Rectal smooth muscle tissue (tissue), 1 donor: Measurements from ENCODE around the gene ST3GAL5.
"Not testable (repeated sequence)": the region's sequence is repeated elsewhere in the genome, so short reads cannot be mapped to it uniquely, and the experiment has no call there.

Experiments used
- H3K27ac ChIP-seq: one replicate; pipeline ENCODE4 v1.7.0; 2013; ENCODE audit warnings: low read depth, low read length, inconsistent platforms
- H3K27me3 ChIP-seq: one replicate; pipeline ENCODE4 v1.7.0; 2013; ENCODE audit warnings: low read length; ENCODE audit not compliant: control insufficient read depth, insufficient read depth
- H3K36me3 ChIP-seq: one replicate; pipeline ENCODE4 v1.7.0; 2013; ENCODE audit warnings: low read length; ENCODE audit not compliant: control insufficient read depth, insufficient read depth
- H3K4me1 ChIP-seq: one replicate; pipeline ENCODE4 v1.7.0; 2013; ENCODE audit warnings: low read length; ENCODE audit not compliant: control insufficient read depth, insufficient read depth
- H3K4me3 ChIP-seq: one replicate; pipeline ENCODE4 v1.7.0; 2013; ENCODE audit warnings: low read length
- H3K9ac ChIP-seq: one replicate; pipeline ENCODE4 v1.7.0; 2013; ENCODE audit warnings: low read length

The ST3GAL5 gene

DNA sequence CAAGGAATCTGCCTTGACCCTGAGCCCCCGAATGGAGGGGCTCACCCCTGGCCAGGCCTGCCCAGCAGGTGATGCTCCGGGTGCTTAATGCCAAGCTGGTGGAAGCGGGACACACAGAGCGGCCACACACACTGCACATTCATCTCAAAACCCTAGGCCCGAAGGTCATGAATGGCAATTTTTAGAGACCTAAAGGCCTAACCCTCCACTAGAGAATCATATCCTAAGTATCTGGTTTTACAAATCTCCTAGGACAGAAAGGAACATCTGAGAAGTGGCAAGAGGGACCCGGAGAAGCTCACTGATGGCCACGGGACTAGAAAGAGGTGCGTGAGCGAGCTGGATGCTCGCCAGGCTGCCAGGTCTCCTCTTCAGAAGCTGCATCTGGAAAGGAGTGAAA, 38.3 kb downstream of the ST3GAL5 start:
- H3K27ac ChIP-seq, result no peak overlapping the region
- H3K9ac ChIP-seq, result no peak overlapping the region
- peaks cover 5% of the 10 kb centered on the region for H3K4me1 ChIP-seq
- no peak overlapping the region for H3K4me3 ChIP-seq
- H3K36me3 ChIP-seq, result peaks cover 4% of the 10 kb centered on the region
- no peaks in the 10 kb centered on the region for H3K27me3 ChIP-seq

DNA sequence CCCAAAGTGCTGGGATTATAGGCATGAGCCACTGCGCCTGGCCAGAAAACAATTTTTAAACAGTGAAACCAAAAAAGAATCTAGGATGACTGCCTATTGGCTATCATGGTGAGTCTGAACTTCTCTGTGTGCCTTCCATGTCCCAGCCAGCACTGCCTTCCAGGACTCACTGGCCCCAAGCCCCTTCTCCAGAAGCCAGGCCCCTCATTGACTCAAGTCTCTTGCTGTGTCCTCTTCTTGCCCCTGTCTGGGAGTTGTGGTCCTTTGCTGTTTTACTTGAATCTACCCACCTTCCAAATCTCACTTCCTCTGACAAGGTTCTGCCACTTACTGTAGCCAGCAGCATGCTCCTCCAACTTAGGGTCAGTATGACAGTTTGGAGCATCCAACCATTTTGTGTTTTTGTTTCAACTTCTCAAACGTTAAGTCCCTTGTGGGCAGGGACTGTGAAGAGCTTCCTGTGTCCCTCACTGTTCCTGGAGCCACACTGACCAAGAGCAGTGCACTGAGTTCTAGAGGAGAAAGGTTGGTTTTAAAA, 41.7 kb downstream of the ST3GAL5 start:
- Histone ChIP-seq H3K36me3 (peaks cover 4% of the 10 kb centered on the region), H3K4me1 (peaks cover 5% of the 10 kb centered on the region), H3K4me3 (no peak overlapping the region), H3K27me3 (no peaks in the 10 kb centered on the region), H3K9ac (no peak overlapping the region), H3K27ac (no peak overlapping the region)

DNA sequence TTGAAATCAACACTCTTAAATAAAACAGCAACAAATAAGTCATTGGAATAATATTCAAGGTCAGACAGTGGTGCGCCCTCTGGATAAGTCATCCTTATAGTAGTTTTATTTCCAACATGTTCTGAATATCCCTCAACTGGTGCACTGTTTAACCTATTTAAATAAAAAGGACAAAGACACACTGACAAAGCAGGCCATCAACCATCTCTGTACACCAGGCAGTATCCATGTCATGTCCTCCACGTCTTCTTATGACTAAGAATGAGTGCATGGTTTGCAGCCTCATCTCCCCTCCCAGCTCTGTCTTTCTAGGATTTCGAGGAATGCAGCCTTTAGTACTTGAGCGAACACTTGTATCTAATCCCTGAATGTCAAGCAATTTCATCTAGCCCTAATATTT, 42.4 kb downstream of the ST3GAL5 start:
- no peak overlapping the region for H3K4me3 ChIP-seq
- H3K9ac ChIP-seq, result no peak overlapping the region
- H3K4me1 ChIP-seq, result peaks cover 3% of the 10 kb centered on the region
- no peaks in the 10 kb centered on the region for H3K27me3 ChIP-seq
- H3K36me3 ChIP-seq, result peaks cover 4% of the 10 kb centered on the region
- no peak overlapping the region for H3K27ac ChIP-seq

DNA sequence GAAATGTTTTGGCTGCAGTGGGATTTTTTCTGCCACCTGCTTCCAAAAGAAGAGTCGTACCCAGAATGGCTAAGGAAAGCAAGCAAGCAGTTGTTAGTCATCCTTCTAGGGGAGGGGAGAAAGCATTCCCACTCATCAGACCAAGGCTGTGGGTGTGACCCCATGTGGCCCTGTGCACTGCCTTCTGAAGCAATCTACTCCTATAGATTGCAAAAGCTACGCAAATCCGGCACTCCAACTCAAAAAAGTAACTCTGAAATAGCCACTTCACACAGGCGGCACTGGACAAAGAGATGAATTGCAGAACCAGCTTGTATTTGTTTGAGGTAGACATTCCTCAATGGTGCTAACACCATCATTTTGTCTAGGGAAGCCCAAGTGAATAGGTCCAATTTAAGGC, 44.3 kb downstream of the ST3GAL5 start:
- Histone ChIP-seq H3K4me3 (no peak overlapping the region), H3K4me1 (no peaks in the 10 kb centered on the region), H3K27ac (no peak overlapping the region), H3K9ac (no peak overlapping the region), H3K27me3 (no peaks in the 10 kb centered on the region), H3K36me3 (peaks cover 4% of the 10 kb centered on the region)

DNA sequence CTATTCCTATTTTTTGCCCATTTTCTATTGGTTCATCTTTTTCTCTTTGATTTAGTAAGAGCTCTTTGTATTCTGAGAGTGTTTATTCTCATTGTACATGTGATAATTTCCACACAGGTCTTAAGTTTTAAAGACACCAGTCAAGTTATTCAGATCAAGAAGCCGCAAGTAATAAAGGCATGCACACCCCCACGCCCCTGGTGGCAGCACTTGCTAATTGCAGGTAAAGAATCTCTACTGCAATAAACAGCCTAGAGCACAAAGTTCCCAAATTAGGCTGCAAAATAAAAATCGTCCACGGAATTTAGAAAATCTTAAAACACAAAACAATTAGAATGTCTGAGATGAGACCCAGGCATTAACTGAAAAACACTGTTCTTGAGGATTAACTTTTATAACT, 45.2 kb downstream of the ST3GAL5 start:
- no peak overlapping the region for H3K27ac ChIP-seq

DNA sequence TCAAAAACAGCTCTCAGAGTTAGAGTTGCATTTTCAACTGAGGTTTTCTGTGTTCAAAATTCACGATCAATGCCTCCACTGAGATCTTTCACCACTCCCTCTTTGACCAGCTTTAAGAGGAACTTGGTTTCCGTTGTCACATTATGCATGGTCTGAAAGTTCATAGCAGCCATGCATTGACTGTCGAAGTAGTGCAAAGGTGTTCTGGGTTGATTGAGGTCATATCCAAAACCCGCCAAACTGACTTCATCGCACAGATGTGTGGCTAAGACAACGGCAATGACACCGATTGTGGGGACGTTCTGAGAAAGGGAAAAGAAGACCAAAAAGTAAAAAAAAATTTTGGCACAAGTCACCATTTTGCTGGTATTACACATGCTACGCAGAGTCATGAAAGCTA, 48.7 kb downstream of the ST3GAL5 start:
- no peak overlapping the region for H3K9ac ChIP-seq
- no peaks in the 10 kb centered on the region for H3K36me3 ChIP-seq
- no peak overlapping the region for H3K4me3 ChIP-seq
- no peaks in the 10 kb centered on the region for H3K27me3 ChIP-seq
- H3K27ac ChIP-seq, result no peak overlapping the region
- no peaks in the 10 kb centered on the region for H3K4me1 ChIP-seq

More for the DNA sequence above, 45.2 kb downstream of the ST3GAL5 start:
- Histone ChIP-seq H3K4me1 (no peaks in the 10 kb centered on the region), H3K36me3 (peaks cover 4% of the 10 kb centered on the region), H3K27me3 (no peaks in the 10 kb centered on the region), H3K9ac (no peak overlapping the region), H3K4me3 (no peak overlapping the region)

DNA sequence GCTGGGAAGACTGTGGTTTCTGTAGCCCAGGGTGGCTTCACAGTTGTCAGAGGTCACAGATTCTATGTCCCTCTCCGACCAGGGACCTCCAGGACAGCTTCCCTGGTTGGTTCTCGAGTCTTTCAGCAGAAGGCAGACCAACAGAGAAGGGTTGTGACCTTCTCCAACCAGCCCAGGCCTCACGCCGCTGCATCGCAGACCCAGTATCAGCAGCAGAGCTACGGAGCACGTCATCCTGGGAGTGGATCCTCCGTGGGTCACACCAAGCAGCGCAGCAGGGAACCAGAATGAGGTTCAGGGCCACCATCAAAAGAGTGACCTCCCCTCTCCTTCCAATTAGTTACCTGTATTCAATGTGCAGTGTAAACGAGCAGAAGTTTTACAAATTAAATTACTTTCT, 49.3 kb downstream of the ST3GAL5 start:
- Histone ChIP-seq H3K4me1 (no peaks in the 10 kb centered on the region), H3K27ac (no peak overlapping the region), H3K4me3 (no peak overlapping the region), H3K9ac (no peak overlapping the region), H3K27me3 (no peaks in the 10 kb centered on the region), H3K36me3 (no peaks in the 10 kb centered on the region)

DNA sequence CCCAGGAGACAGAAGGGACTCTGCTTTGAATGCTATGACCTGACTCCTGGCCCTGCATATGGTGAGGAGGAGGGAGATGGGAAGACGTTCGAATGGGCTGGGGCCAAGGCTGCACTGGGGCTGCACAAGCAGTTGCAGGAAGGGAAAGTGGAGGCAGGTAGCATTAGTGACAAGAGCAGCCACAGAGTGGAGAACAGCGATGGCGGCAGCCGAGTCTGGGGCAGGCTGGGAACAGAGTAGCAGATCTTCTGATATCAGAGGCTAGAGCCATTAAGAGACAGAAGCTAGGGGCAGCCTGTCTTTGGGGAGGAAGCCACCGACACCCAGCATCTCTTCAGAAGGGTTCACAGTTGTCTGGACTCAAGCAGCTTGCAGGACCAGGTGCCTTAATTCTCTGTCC, 50.1 kb downstream of the ST3GAL5 start:
- no peak overlapping the region for H3K4me3 ChIP-seq
- H3K9ac ChIP-seq, result no peak overlapping the region
- H3K27ac ChIP-seq, result no peak overlapping the region

DNA sequence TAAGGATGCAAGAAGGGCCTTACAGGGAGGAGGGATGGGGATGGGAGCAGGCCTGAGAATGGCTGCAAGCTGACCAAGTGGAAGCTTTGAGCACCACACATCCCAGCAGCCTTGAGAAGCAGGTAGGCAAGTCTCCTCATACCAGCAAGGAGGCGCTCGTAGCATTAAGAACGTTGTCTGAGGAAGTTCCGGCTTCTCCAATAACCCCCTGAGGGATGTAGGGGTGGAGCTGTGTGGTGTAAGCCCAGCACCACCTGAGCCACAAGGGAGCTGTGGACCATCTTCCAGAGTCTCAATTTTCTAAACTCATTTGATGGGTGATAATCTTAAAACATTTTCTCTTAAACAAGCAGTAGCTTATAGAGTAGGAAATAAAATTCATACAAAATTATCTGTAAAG, 50.6 kb downstream of the ST3GAL5 start:
- H3K9ac ChIP-seq, result no peak overlapping the region
- H3K36me3 ChIP-seq, result no peaks in the 10 kb centered on the region
- H3K27ac ChIP-seq, result no peak overlapping the region

More for the DNA sequence above, 50.1 kb downstream of the ST3GAL5 start:
- Histone ChIP-seq H3K36me3 (no peaks in the 10 kb centered on the region), H3K4me1 (no peaks in the 10 kb centered on the region), H3K27me3 (no peaks in the 10 kb centered on the region)

DNA sequence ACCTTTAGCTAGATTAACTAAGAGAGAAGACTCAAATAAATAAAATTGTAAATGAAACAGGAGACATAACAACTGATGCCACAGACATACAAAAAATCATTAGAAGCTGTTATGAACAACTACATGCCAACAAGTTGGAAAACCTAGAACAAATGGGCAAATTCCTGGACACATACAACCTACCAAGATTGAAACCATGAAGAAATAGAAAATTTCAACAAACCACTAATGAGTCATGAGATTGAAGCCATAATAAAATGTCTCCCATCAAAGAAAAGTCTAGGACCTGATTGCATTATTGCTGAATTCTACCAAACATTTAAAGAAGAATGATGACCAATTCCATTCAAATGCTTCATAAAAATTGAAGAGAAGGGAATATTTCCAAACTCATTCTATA, 54.3 kb downstream of the ST3GAL5 start:
- Histone ChIP-seq H3K9ac (no peak overlapping the region), H3K27me3 (no peaks in the 10 kb centered on the region), H3K4me3 (no peak overlapping the region), H3K36me3 (no peaks in the 10 kb centered on the region), H3K27ac (no peak overlapping the region), H3K4me1 (no peaks in the 10 kb centered on the region)

More for the DNA sequence above, 50.6 kb downstream of the ST3GAL5 start:
- Histone ChIP-seq H3K4me3 (no peak overlapping the region), H3K27me3 (no peaks in the 10 kb centered on the region), H3K4me1 (no peaks in the 10 kb centered on the region)

DNA sequence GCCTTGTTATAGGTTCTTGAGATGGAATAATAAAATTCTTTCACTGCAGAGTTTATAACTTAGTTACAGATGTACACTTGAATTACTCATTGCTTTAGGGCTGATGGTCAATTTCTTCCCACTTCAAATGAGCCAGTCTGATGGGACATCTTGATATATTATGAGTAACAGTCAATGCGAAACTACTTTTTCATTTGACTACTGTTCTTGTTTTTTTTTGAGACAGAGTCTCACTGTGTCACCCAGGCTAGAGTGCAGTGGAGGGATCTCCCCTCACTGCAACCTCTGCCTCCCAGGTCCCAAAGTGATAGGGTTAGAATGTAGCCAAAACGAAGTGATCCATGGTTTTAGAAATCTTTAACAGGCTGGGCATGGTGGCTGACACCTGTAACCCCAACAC, 57.1 kb downstream of the ST3GAL5 start:
- Histone ChIP-seq H3K4me3 (no peak overlapping the region), H3K9ac (no peak overlapping the region), H3K27ac (no peak overlapping the region), H3K36me3 (no peaks in the 10 kb centered on the region), H3K4me1 (no peaks in the 10 kb centered on the region), H3K27me3 (no peaks in the 10 kb centered on the region)

DNA sequence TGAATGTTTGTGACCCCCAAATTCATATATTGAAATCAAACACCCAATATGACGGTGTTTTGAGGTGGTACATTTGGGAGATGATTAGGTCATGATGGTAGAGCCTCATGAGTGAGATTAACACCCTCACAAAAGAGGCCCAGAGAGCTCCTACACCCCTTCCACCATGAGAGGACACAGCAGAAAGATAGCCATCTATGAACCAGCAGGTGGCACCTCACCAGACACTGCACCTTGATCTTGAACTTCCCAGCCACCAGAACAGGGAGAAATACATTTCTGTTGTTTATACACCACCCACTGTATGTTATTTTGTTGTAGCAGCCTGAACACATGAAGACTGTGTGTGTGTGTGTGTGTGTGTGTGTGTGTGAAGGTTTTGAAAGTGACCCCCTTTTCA, 58.1 kb downstream of the ST3GAL5 start:
- no peak overlapping the region for H3K9ac ChIP-seq
- no peak overlapping the region for H3K4me3 ChIP-seq
- H3K27me3 ChIP-seq, result no peaks in the 10 kb centered on the region

DNA sequence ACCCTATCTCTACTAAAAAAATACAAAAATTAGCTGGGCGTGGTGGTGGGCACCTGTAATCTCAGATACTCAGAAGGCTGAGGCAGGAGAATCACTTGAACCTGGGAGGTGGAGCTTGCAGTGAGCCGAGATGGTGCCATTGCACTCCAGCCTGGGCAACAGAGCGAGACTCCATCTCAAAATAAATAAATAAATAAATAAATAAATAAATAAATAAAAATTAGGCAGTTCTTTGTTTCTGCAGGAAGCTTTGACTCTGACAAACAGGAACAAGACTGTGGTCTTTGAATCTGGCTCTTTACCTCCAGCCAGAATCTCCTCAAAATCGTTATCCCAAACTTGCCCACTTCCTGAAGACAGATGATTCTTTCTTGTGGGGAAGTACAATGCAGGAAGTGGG, 59.4 kb downstream of the ST3GAL5 start:
- not testable (repeated sequence) for H3K9ac ChIP-seq, H3K36me3 ChIP-seq, H3K4me3 ChIP-seq, H3K27ac ChIP-seq, H3K27me3 ChIP-seq, H3K4me1 ChIP-seq

More for the DNA sequence above, 58.1 kb downstream of the ST3GAL5 start:
- H3K36me3 ChIP-seq, result no peaks in the 10 kb centered on the region
- no peaks in the 10 kb centered on the region for H3K4me1 ChIP-seq
- H3K27ac ChIP-seq, result no peak overlapping the region
